ENCODE measurements around the gene DNM2.

GRCh38 chr19:10730932-10731331 lies 13.1 kb downstream of the DNM2 start:
- TF ChIP-seq CTCF (IDR thresholded peaks at IDR 0.05; ENCODE audit: low read depth, low read length) (no peak), POLR2A (IDR thresholded peaks at IDR 0.05; ENCODE audit: extremely low read depth, insufficient read length) (no peak), MAX (IDR thresholded peaks at IDR 0.05; ENCODE audit: low read depth, low read length) (no peak), MYC (IDR thresholded peaks at IDR 0.05; ENCODE audit: low read depth, low read length) (no peak)
